ENCODE results near the gene ZMYM3.

ZMYM3 gene

GRCh38 chrX:71214604-71215337 lies 39.2 kb downstream of the ZMYM3 start:
- no peak for DNase-seq (ENCODE audit: low read depth)

GRCh38 chrX:71214152-71214551 lies 39.8 kb downstream of the ZMYM3 start:
- DNase-seq (ENCODE audit: low read depth) = no peak

GRCh38 chrX:71212536-71212935 lies 41.4 kb downstream of the ZMYM3 start:
- no peak for DNase-seq (ENCODE audit: low read depth)

- DNase-seq (ENCODE audit: low read depth) = no peak
These were observed 43.1 kb downstream of the ZMYM3 start for GRCh38 chrX:71210816-71211215.

- DNase-seq (ENCODE audit: low read depth) = no peak
These were observed 54.5 kb downstream of the ZMYM3 start for GRCh38 chrX:71199252-71200008.

- DNase-seq (ENCODE audit: low read depth) = peak; percentile 2
These were observed 55.9 kb downstream of the ZMYM3 start for GRCh38 chrX:71198066-71198465.

GRCh38 chrX:71195964-71196649 lies 57.8 kb downstream of the ZMYM3 start:
- peak; percentile 2 for DNase-seq (ENCODE audit: low read depth)

- no peak for DNase-seq (ENCODE audit: low read depth)
These were observed 62.7 kb downstream of the ZMYM3 start for GRCh38 chrX:71191248-71191647.

Data from activated T-cell treated with anti-CD3 and anti-CD28 coated beads for 24 hours (primary cell).